IMR-90 (cell line): Measurements from ENCODE around the gene RPTOR. TPM values are rescaled to one million over a fixed set of nuclear protein-coding genes. Genes with fewer than 3 reads are reported as not detected.

Experiments
- ATAC-seq: fragments of 200-7000 bp; cut with Tn5 transposase; 2 replicates; pipeline ENCODE4 v1.9.1; 2020; ENCODE audit warnings: low read depth, mild to moderate bottlenecking, moderate library complexity
- BruUV-seq: library from RNA; stranded (reverse); fragments of 400-500 nt; replicated peaks from 2 replicates; lab custom pipeline; 2021; lab: Mats Ljungman, UMichigan
- CTCF ChIA-PET: fragments of 300-600 bp; formaldehyde crosslinking; extraction: SDS; loops from one replicate; lab custom pipeline; 2021; ENCODE audit warnings: antibody characterized with exemption; lab: Yijun Ruan, JAX
- POLR2A ChIA-PET: fragments of 300-600 bp; sonication (Branson Sonifier 250); formaldehyde crosslinking; loops from one replicate; lab custom pipeline; 2022; ENCODE audit warnings: antibody characterized with exemption; ENCODE audit not compliant: unreplicated experiment; lab: Charles Lee
- DNase-seq: peaks from one replicate; pipeline ENCODE4 v3.0.0; 2013
- H2AFZ ChIP-seq: replicated peaks from 2 replicates; pipeline ENCODE3; 2013; ENCODE audit warnings: low read length, mild to moderate bottlenecking; ENCODE audit not compliant: poor library complexity
- H2AK5ac ChIP-seq: 2 replicates; pipeline ENCODE4 v1.6.1; 2013; ENCODE audit warnings: low read depth, low read length, inconsistent platforms
- H2AK9ac ChIP-seq: replicated peaks from 2 replicates; pipeline ENCODE3; 2013; ENCODE audit warnings: mild to moderate bottlenecking, low read depth, low read length, moderate library complexity; ENCODE audit not compliant: poor library complexity
- H2BK120ac ChIP-seq: 2 replicates; pipeline ENCODE4 v1.6.1; 2013; ENCODE audit warnings: low read depth, low read length, inconsistent platforms
- H2BK15ac ChIP-seq: 3 replicates; pipeline ENCODE4 v1.6.1; 2013; ENCODE audit warnings: low read depth, low read length, inconsistent platforms
- H2BK20ac ChIP-seq: 2 replicates; pipeline ENCODE4 v1.6.1; 2013; ENCODE audit warnings: low read depth, mild to moderate bottlenecking, inconsistent platforms, low read length, moderate library complexity
- H2BK5ac ChIP-seq: 2 replicates; pipeline ENCODE4 v1.6.1; 2013; ENCODE audit warnings: mild to moderate bottlenecking, low read depth, low read length, inconsistent platforms; ENCODE audit not compliant: poor library complexity, severe bottlenecking
- H3K14ac ChIP-seq: replicated peaks from 2 replicates; pipeline ENCODE4 v1.6.1; 2013; ENCODE audit warnings: low read depth, low read length, inconsistent platforms
- H3K18ac ChIP-seq: 2 replicates; pipeline ENCODE4 v1.6.1; 2013; ENCODE audit warnings: low read depth, low read length, control low read depth
- H3K23ac ChIP-seq: 2 replicates; pipeline ENCODE4 v1.6.1; 2013; ENCODE audit warnings: low read depth, low read length, inconsistent platforms
- H3K27ac ChIP-seq: 2 replicates; pipeline ENCODE4 v1.5.1; 2013; ENCODE audit warnings: mild to moderate bottlenecking, control low read depth, low read length; ENCODE audit not compliant: insufficient read depth
- H3K27me3 ChIP-seq: 2 replicates; pipeline ENCODE4 v1.6.1; 2013; ENCODE audit warnings: low read length; ENCODE audit not compliant: control insufficient read depth, insufficient read depth
- H3K36me3 ChIP-seq: 2 replicates; pipeline ENCODE4 v1.6.1; 2013; ENCODE audit warnings: low read length, mixed read lengths; ENCODE audit not compliant: control insufficient read depth, insufficient read depth
- H3K4ac ChIP-seq: 2 replicates; pipeline ENCODE4 v1.6.1; 2013; ENCODE audit warnings: low read depth, low read length, inconsistent platforms
- H3K4me1 ChIP-seq: 2 replicates; pipeline ENCODE4 v1.6.1; 2013; ENCODE audit warnings: low read length, mixed read lengths; ENCODE audit not compliant: control insufficient read depth, insufficient read depth
- H3K4me2 ChIP-seq: 2 replicates; pipeline ENCODE4 v1.6.1; 2013; ENCODE audit warnings: low read depth, mild to moderate bottlenecking, control low read depth, low read length, moderate library complexity
- H3K4me3 ChIP-seq: 2 replicates; pipeline ENCODE4 v1.5.1; 2013; ENCODE audit warnings: low read depth, mild to moderate bottlenecking, control low read depth, low read length, moderate library complexity; ENCODE audit not compliant: insufficient read depth
- H3K56ac ChIP-seq: 2 replicates; pipeline ENCODE4 v1.6.1; 2013; ENCODE audit warnings: low read length, inconsistent platforms; ENCODE audit not compliant: insufficient read depth; ENCODE audit errors: extremely low read depth
- H3K79me1 ChIP-seq, 2 experiments: 2 replicates each; pipeline ENCODE4 v1.6.1; 2013; ENCODE audit warnings: low read length in 2 of 2, inconsistent platforms in 1 of 2, low read depth in 1 of 2
- H3K9ac ChIP-seq: 2 replicates; pipeline ENCODE4 v1.6.1; 2013; ENCODE audit warnings: low read depth, low read length, control low read depth
- H3K9me1 ChIP-seq: 2 replicates; pipeline ENCODE4 v1.6.1; 2013; ENCODE audit warnings: low read length, inconsistent platforms; ENCODE audit not compliant: insufficient read depth
- H3K9me3 ChIP-seq: 2 replicates; pipeline ENCODE4 v1.6.1; 2013; ENCODE audit warnings: low read length; ENCODE audit not compliant: control insufficient read depth, insufficient read depth
- H4K20me1 ChIP-seq: 2 replicates; pipeline ENCODE4 v1.6.1; 2013; ENCODE audit warnings: low read length, inconsistent platforms; ENCODE audit not compliant: insufficient read depth
- H4K5ac ChIP-seq: 2 replicates; pipeline ENCODE4 v1.6.1; 2013; ENCODE audit warnings: mild to moderate bottlenecking, low read depth, low read length, control low read depth
- H4K8ac ChIP-seq, 2 experiments: 2 replicates each; pipeline ENCODE4 v1.6.1; 2013; ENCODE audit warnings: low read depth in 2 of 2, low read length in 2 of 2, control low read depth in 1 of 2, inconsistent platforms in 1 of 2
- H4K91ac ChIP-seq: 2 replicates; pipeline ENCODE4 v1.6.1; 2013; ENCODE audit warnings: low read depth, low read length, inconsistent platforms; ENCODE audit not compliant: insufficient read depth
- BHLHE40 ChIP-seq: fragments of 150-350 bp; IDR thresholded peaks from 2 replicates; pipeline ENCODE4 v1.6.1; 2016; ENCODE audit warnings: mild to moderate bottlenecking, low read depth, low read length
- CEBPB ChIP-seq: IDR thresholded peaks from 2 replicates; pipeline ENCODE4 v1.6.1; 2012; ENCODE audit warnings: low read depth, low read length, improper control_type of control experiment
- ELK1 ChIP-seq: fragments of 150-350 bp; IDR thresholded peaks from 2 replicates; pipeline ENCODE4 v1.6.1; 2016; ENCODE audit warnings: low read depth, mild to moderate bottlenecking, low read length, moderate library complexity, borderline replicate concordance
- FOS ChIP-seq: fragments of 150-350 bp; IDR thresholded peaks from 2 replicates; pipeline ENCODE4 v1.6.1; 2016; ENCODE audit warnings: low read depth, low read length
- MAZ ChIP-seq: IDR thresholded peaks from 2 replicates; pipeline ENCODE4 v1.6.1; 2012; ENCODE audit warnings: low read depth, mild to moderate bottlenecking, low read length, improper control_type of control experiment, moderate library complexity, borderline replicate concordance
- MXI1 ChIP-seq: IDR thresholded peaks from 2 replicates; pipeline ENCODE4 v1.6.1; 2012; ENCODE audit warnings: low read depth, mild to moderate bottlenecking, low read length, moderate library complexity, borderline replicate concordance
- NFE2L2 ChIP-seq: fragments of 150-350 bp; IDR thresholded peaks from 2 replicates; pipeline ENCODE4 v1.6.1; 2016; ENCODE audit warnings: low read depth, mild to moderate bottlenecking, low read length
- POLR2A ChIP-seq: IDR thresholded peaks from 2 replicates; pipeline ENCODE4 v1.6.1; 2012; ENCODE audit warnings: mild to moderate bottlenecking, low read depth, low read length
- RAD21 ChIP-seq: IDR thresholded peaks from 2 replicates; pipeline ENCODE4 v1.6.1; 2012; ENCODE audit warnings: low read length, improper control_type of control experiment
- RCOR1 ChIP-seq: IDR thresholded peaks from 2 replicates; pipeline ENCODE4 v1.6.1; 2012; ENCODE audit warnings: mild to moderate bottlenecking, low read length, improper control_type of control experiment; ENCODE audit not compliant: insufficient replicate concordance
- RFX5 ChIP-seq: IDR thresholded peaks from 2 replicates; pipeline ENCODE4 v1.8.0; 2012; ENCODE audit warnings: low read depth, mild to moderate bottlenecking, low read length, moderate library complexity
- WGBS, 2 experiments: methylation state at CpG; one replicate each; pipeline versions ENCODE4 v1.1.5 to v1.1.7; 2013; ENCODE audit warnings: missing lambda C conversion rate in 2 of 2; ENCODE audit not compliant: insufficient read length in 1 of 2; ENCODE audit errors: extremely low coverage in 2 of 2; 5-methylcytosine and 5-hydroxymethylcytosine counted together
- dilution Hi-C: fragments of 300-500 bp; cut with HindIII; formaldehyde crosslinking; loops from one replicate; pipeline ENCODE4 v1.14.3; 2018; ENCODE audit warnings: low sequenced_read_pairs; ENCODE audit not compliant: unreplicated experiment
- in situ Hi-C: fragments of 300-500 bp; cut with MboI; formaldehyde crosslinking; loops from 3 replicates; pipeline ENCODE4 v1.14.3; 2019; ENCODE audit warnings: low sequenced_read_pairs, inconsistent platforms, mixed read lengths
- intact Hi-C: fragments of 100-400 bp; cut with micrococcal nuclease; formaldehyde crosslinking; loops from 2 replicates; pipeline ENCODE4 v1.10.0; 2022
- polyA plus RNA-seq, 3 experiments: library from polyadenylated mRNA; depleted of rRNA; stranded (reverse); fragments of >200 nt; gene quantifications; 2 replicates each; pipeline ENCODE4 v1.2.3, GENCODE V29; 2012; ENCODE audit warnings: low replicate concordance in 1 of 3
- total RNA-seq: library from RNA; depleted of rRNA; stranded (reverse); fragments of >200 nt; gene quantifications from 2 replicates; pipeline ENCODE4 v1.2.3, GENCODE V29; 2012

Gene RPTOR
- total and polyA plus RNA-seq, 2 of the 4 experiments (the other 2 are of a cell fraction) = 10.8 to 14.7 TPM

DNA sequence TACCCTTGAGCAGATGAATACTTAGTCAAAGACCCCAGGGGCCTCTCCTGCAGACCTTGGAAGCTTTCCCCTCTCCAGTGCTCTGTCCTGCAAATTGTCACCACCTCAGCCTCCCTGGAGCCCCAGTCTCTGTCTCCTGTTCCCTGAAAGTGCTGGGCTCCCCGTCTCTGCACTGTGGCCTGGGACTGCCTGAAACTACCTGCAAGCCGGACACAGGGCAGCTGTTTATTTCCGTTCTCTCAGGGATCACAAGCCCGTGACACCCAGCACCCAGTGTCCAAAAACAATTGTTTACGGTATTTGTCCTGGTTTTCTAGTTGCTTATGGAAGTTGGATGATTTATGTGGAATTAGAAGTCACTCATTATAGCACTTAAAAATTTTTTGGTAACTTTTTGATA lies 365.4 kb downstream of the RPTOR start:
- POLR2A ChIA-PET = no interaction called here
- Histone ChIP-seq H4K91ac (no peak overlapping the region), H3K56ac (no peak overlapping the region), H3K79me1 (peaks cover 0 to 3% of the 10 kb centered on the region in 2 experiments; a peak in 1 of 4 replicates), H3K9ac (no peak overlapping the region), H3K14ac (no peak overlapping the region), H3K23ac (no peak overlapping the region), H3K4me2 (no peak overlapping the region), H3K36me3 (peaks cover 47% of the 10 kb centered on the region), H2BK20ac (no peak overlapping the region), H4K8ac (no peak overlapping the region), H3K4ac (no peak overlapping the region), H3K27ac (no peak overlapping the region), H3K27me3 (no peaks in the 10 kb centered on the region), H2BK15ac (no peak overlapping the region), H4K5ac (no peak overlapping the region), H2AK9ac (no peak overlapping the region), H3K4me1 (no peaks in the 10 kb centered on the region), H3K18ac (no peak overlapping the region), H3K9me3 (no peaks in the 10 kb centered on the region), H2AK5ac (no peak overlapping the region), H2AFZ (no peak overlapping the region), H2BK5ac (no peak overlapping the region), H3K4me3 (no peak overlapping the region), H3K9me1 (peaks cover 12% of the 10 kb centered on the region), H4K20me1 (no peaks in the 10 kb centered on the region; the same call in 1 of the 2 replicates), H2BK120ac (no peak overlapping the region)
- no peak for TF ChIP-seq BHLHE40
- no peak for TF ChIP-seq NFE2L2
- TF ChIP-seq CEBPB = no peak
- no peak for TF ChIP-seq RAD21
- no peak for TF ChIP-seq POLR2A
- TF ChIP-seq ELK1 = no peak
- no peak for TF ChIP-seq MXI1
- TF ChIP-seq FOS = no peak
- no peak for TF ChIP-seq MAZ
- no peak for TF ChIP-seq RCOR1
- no peak for TF ChIP-seq RFX5
- BruUV-seq = no TSS peak
- no peak for DNase-seq
- 100% methylated on average over 1 of the region's 5 CpGs; no CpG with 5 or more reads in 1 of the 2 experiments for WGBS, 2 experiments
- intact Hi-C loops = no loop called here
- dilution Hi-C loops = no loop called here
- ATAC-seq = no peak
- in situ Hi-C loops = no loop called here
- CTCF ChIA-PET = no interaction called here
